Activated T-helper 2 cell treated with anti-CD3 and anti-CD28 coated beads, Interferon-gamma antibody, Interleukin-2, Interleukin-4, amounts not matched to agents 10 μg/mL and 5 μg/mL and 100 μg/mL, durations not matched to agents 14 hours and 24 hours and 36 hours (primary cell): ENCODE measurements around the gene ZBTB9. TPM values are rescaled to one million over a fixed set of nuclear protein-coding genes. Genes with fewer than 3 reads are reported as not detected.

Experiments used
- DNase-seq: peaks from one replicate; pipeline ENCODE4 v3.0.0; 2021; ENCODE audit warnings: low spot score
- H3K27ac Mint-ChIP-seq: one replicate; pipeline ENCODE4 v1.8.0; 2021; ENCODE audit warnings: mixed read lengths
- H3K27me3 Mint-ChIP-seq: one replicate; pipeline ENCODE4 v1.8.0; 2021; ENCODE audit warnings: low read depth, mixed read lengths
- H3K36me3 Mint-ChIP-seq: one replicate; pipeline ENCODE4 v1.8.0; 2021; ENCODE audit warnings: low read depth, mixed read lengths
- H3K4me1 Mint-ChIP-seq: one replicate; pipeline ENCODE4 v1.8.0; 2021; ENCODE audit warnings: low read depth, mixed read lengths
- H3K4me3 Mint-ChIP-seq: one replicate; pipeline ENCODE4 v1.8.0; 2021; ENCODE audit warnings: low read depth, mild to moderate bottlenecking, moderate library complexity, mixed read lengths
- H3K9me3 Mint-ChIP-seq: one replicate; pipeline ENCODE4 v1.8.0; 2021; ENCODE audit warnings: mixed read lengths
- intact Hi-C: fragments of 100-400 bp; cut with micrococcal nuclease; formaldehyde crosslinking; loops from one replicate; pipeline ENCODE4 v1.15.1; 2023
- total RNA-seq: library from RNA; stranded (reverse); gene quantifications from 2 replicates; pipeline ENCODE4 v1.2.3, GENCODE V29; 2022

The ZBTB9 gene, protein sequence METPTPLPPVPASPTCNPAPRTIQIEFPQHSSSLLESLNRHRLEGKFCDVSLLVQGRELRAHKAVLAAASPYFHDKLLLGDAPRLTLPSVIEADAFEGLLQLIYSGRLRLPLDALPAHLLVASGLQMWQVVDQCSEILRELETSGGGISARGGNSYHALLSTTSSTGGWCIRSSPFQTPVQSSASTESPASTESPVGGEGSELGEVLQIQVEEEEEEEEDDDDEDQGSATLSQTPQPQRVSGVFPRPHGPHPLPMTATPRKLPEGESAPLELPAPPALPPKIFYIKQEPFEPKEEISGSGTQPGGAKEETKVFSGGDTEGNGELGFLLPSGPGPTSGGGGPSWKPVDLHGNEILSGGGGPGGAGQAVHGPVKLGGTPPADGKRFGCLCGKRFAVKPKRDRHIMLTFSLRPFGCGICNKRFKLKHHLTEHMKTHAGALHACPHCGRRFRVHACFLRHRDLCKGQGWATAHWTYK
- total RNA-seq, result 11.4 and 11.5 TPM in 2 replicates

DNA sequence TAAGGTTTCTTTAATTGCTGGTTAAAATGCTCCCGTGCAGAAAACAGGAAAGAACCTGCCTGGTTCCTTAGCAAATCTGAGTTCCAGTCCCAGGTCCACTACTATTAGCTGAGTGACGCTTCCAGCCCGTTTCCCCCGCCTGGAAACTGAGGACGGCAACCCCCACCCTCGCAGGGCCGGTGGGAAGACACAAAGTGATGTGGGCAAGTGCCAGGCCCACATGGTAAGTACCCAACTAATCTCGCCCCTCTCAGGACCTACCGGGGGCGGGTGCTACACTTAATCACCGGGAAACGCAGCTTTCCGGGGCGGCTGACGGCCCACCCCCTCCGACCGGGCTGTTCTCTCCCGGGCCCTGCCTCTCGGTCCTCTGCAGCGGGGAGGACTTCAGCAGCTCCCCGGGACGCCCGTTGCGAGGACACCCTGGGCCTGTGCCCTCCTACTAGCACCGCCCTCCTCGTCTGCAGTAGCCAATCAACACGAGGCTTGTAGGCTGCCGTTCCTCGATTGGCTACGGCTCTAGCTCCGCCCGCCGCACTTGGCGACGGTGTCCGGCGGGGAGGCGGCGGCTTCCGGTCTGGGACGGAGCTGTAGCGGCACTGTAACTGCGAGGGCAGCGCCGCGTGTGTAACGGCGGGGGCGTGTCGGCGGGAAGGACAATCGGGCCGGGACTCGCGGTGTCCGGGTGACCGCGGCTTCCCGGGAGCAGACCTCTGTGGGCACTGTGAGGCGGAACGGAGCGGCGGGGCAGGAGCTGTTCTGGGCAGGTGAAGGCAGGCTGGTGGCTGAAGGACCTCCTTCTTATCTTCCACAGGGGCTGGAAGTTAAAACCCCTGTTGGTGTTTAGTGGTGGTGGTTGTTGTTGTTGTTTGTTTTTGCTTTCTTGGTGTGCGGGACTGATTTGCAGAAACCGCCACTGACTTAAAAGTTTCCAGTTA, at the start of gene ZBTB9:
Gene ZBTB9 (plus strand): TSS at position 568 of the 938 bp plus-strand sequence. CDS start 525 bp downstream, outside the sequence.
- no peaks in the 10 kb centered on the region for H3K27me3 Mint-ChIP-seq
- peak within 1 kb of the TSS; percentile 75 for H3K27ac Mint-ChIP-seq
- DNase-seq, result peak; percentile 95
- peak within 1 kb of the TSS; percentile 94 for H3K4me3 Mint-ChIP-seq
- no peaks in the 10 kb centered on the region for H3K9me3 Mint-ChIP-seq
- intact Hi-C loops, result loop anchor here (1.0 to 10.0 kb wide), 4 partner anchors 27 to 241 kb away; no protein-coding TSS in a partner anchor
- H3K4me1 Mint-ChIP-seq, result peaks cover 23% of the 10 kb centered on the region
- peaks cover 42% of the 10 kb centered on the region for H3K36me3 Mint-ChIP-seq

- Mint-ChIP-seq H3K27ac (peak overlapping the region; percentile 6), H3K9me3 (no peaks in the 10 kb centered on the region), H3K4me3 (no peak overlapping the region), H3K27me3 (no peaks in the 10 kb centered on the region), H3K36me3 (peaks cover 85% of the 10 kb centered on the region), H3K4me1 (peaks cover 22% of the 10 kb centered on the region)
- intact Hi-C loops, result no loop called here
- no peak for DNase-seq
Measured at GRCh38 chr6:33404884-33405283, 49.5 kb upstream of the ZBTB9 start.

DNA sequence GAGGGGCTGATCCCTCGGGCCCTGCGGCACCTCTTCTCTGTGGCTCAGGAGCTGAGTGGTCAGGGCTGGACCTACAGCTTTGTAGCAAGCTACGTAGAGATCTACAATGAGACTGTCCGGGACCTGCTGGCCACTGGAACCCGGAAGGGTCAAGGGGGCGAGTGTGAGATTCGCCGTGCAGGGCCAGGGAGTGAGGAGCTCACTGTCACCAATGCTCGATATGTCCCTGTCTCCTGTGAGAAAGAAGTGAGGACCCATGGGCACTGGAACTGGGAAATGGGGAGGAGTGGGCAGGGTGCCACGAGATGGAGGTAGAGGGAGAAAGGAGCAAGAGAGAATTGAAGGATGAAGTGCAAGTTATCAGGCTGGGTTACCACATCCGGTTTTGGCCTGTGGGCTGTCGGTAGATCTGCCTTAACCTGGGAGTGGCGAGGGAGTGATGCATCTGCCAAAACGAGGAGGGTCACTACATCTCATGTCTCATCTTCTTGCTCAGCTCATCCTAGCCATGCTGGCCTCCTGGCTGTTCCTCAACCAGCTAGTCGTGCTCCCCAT, 48.9 kb upstream of the ZBTB9 start:
- H3K4me1 Mint-ChIP-seq, result peaks cover 24% of the 10 kb centered on the region
- H3K9me3 Mint-ChIP-seq, result no peaks in the 10 kb centered on the region
- no peak for DNase-seq
- peak overlapping the region; percentile 28 for H3K27ac Mint-ChIP-seq
- no peaks in the 10 kb centered on the region for H3K27me3 Mint-ChIP-seq
- H3K36me3 Mint-ChIP-seq, result peaks cover 82% of the 10 kb centered on the region
- H3K4me3 Mint-ChIP-seq, result no peak overlapping the region
- intact Hi-C loops, result no loop called here

- DNase-seq, result no peak
- Mint-ChIP-seq H3K4me3 (no peak overlapping the region), H3K36me3 (peaks cover 78% of the 10 kb centered on the region), H3K27ac (no peak overlapping the region), H3K9me3 (no peaks in the 10 kb centered on the region), H3K4me1 (peaks cover 24% of the 10 kb centered on the region), H3K27me3 (no peaks in the 10 kb centered on the region)
- intact Hi-C loops, result no loop called here
Measured at GRCh38 chr6:33406126-33406525, 48.2 kb upstream of the ZBTB9 start.

GRCh38 chr6:33407132-33407718, 47.2 kb upstream of the ZBTB9 start:
- peak overlapping the region; percentile 24 for H3K27ac Mint-ChIP-seq

GRCh38 chr6:33410050-33410710, 44.2 kb upstream of the ZBTB9 start:
- peaks cover 38% of the 10 kb centered on the region for H3K4me1 Mint-ChIP-seq
- H3K36me3 Mint-ChIP-seq, result peaks cover 75% of the 10 kb centered on the region

More at GRCh38 chr6:33407132-33407718, 47.2 kb upstream of the ZBTB9 start:
- no peaks in the 10 kb centered on the region for H3K9me3 Mint-ChIP-seq
- peaks cover 29% of the 10 kb centered on the region for H3K4me1 Mint-ChIP-seq
- peaks cover 73% of the 10 kb centered on the region for H3K36me3 Mint-ChIP-seq
- intact Hi-C loops, result no loop called here
- no peak overlapping the region for H3K4me3 Mint-ChIP-seq
- no peaks in the 10 kb centered on the region for H3K27me3 Mint-ChIP-seq
- no peak for DNase-seq

DNA sequence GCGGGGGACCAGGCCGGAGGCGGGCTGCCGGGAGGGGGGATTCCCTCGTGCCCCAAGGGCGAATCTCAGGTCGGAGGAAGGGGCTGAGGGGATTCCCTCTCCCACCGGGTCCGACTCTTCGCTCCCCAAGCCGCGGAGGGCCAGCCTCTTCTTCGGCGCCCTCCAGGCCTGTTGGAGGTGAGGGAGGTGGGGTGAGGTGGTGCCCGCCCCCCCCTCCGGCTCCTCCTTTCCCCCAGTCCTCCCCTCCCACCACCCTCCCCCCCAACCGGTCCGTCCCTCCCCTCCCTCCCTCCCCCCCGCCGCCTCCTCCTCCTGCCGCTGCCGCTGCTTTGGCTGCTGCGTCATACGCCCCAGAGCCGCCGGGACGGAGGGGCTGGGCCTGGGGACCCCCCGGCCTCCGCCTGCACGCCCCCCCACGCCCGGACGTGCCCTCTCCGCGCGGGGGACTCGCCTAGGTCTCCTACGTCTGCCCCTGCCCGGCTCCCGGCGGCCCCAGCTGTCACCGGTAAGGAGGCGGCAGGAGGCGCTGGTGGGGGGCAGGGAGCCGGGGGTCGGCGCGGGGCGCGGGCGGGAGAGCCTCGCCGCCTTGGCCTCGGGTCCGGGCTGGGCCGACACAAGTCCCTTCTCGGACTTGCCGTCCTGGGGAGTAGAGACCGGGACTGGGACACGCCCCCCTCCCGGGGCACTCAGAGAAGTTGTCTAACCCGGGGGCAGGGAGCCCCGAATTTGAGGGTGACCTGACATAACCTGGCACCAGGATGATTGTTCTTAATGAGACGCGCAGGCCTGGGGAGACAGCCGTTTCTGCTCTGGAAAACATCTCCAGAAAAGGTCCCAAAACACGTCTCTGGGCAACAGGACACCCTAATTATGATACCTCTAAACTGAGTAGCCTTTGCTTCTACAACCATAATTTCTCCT, 43.4 kb upstream of the ZBTB9 start, which contains the start of gene PHF1:
Gene PHF1 (plus strand): TSS at position 304 of the 921 bp plus-strand sequence. CDS start 1,250 bp downstream, outside the sequence.
- H3K4me3 Mint-ChIP-seq, result peak within 1 kb of the TSS; percentile 88
- peaks cover 37% of the 10 kb centered on the region for H3K4me1 Mint-ChIP-seq
- intact Hi-C loops, result loop anchor here (1.0 to 10.0 kb wide), 6 partner anchors 7 to 440 kb away; partner anchors contain the start of genes CUTA, KIFC1, RXRB and SLC39A7
- H3K36me3 Mint-ChIP-seq, result peaks cover 75% of the 10 kb centered on the region
- peak within 1 kb of the TSS; percentile 93 for H3K27ac Mint-ChIP-seq
- no peaks in the 10 kb centered on the region for H3K9me3 Mint-ChIP-seq
- DNase-seq, result no peak
- no peaks in the 10 kb centered on the region for H3K27me3 Mint-ChIP-seq

More at GRCh38 chr6:33410050-33410710, 44.2 kb upstream of the ZBTB9 start:
- peak overlapping the region; percentile 88 for H3K4me3 Mint-ChIP-seq
- peak; percentile 98 for DNase-seq
- H3K9me3 Mint-ChIP-seq, result no peaks in the 10 kb centered on the region
- intact Hi-C loops, result loop anchor here (1.0 to 10.0 kb wide), 6 partner anchors 8 to 439 kb away; partner anchors contain the start of genes CUTA, KIFC1, RXRB and SLC39A7
- no peaks in the 10 kb centered on the region for H3K27me3 Mint-ChIP-seq
- peak overlapping the region; percentile 93 for H3K27ac Mint-ChIP-seq

DNA sequence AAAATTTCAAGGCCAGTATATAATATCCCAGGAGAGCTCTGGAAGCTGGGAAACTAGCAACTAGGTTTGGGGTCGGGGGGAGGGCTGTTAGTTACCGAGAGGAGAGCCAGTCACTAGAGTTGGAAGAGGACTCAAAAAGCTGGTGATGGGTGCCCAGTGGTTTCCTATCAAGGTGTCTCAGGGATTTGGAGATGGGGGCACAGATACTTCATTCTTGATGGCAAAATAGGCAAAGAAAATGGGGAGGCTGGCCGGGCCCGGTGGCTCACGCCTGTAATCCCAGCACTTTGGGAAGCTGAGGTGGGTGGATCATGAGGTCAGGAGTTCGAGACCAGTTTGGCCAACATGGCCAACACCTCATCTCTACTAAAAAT, 42.8 kb upstream of the ZBTB9 start:
- no peaks in the 10 kb centered on the region for H3K27me3 Mint-ChIP-seq
- intact Hi-C loops, result loop anchor here (2.0 to 10.0 kb wide), 3 partner anchors 211 to 441 kb away; partner anchors contain the start of genes RXRB and SLC39A7
- DNase-seq, result no peak
- peaks cover 44% of the 10 kb centered on the region for H3K4me1 Mint-ChIP-seq
- H3K36me3 Mint-ChIP-seq, result peaks cover 75% of the 10 kb centered on the region
- peak overlapping the region; percentile 73 for H3K4me3 Mint-ChIP-seq
- peak overlapping the region; percentile 35 for H3K27ac Mint-ChIP-seq
- H3K9me3 Mint-ChIP-seq, result no peaks in the 10 kb centered on the region

GRCh38 chr6:33412140-33413009, 42.0 kb upstream of the ZBTB9 start:
- Mint-ChIP-seq H3K27ac (peak overlapping the region; percentile 17), H3K36me3 (peaks cover 71% of the 10 kb centered on the region), H3K27me3 (no peaks in the 10 kb centered on the region), H3K4me1 (peaks cover 46% of the 10 kb centered on the region), H3K4me3 (peak overlapping the region; percentile 73), H3K9me3 (no peaks in the 10 kb centered on the region)
- intact Hi-C loops, result loop anchor here (10.0 kb wide), 1 partner anchor 282 kb away; no protein-coding TSS in a partner anchor
- no peak for DNase-seq
